GM23248 (cell line): ENCODE results near the gene NFATC2.

Experiments
- EZH2 ChIP-seq: fragments of 200-600 bp; sonication (generic); IDR thresholded peaks from 2 replicates; pipeline ENCODE4 v1.6.1; 2018; ENCODE audit warnings: antibody characterized with exemption, mild to moderate bottlenecking; ENCODE audit not compliant: insufficient read depth, poor library complexity, severe bottlenecking
- EZH2phosphoT487 ChIP-seq: fragments of 200-600 bp; sonication (generic); IDR thresholded peaks from 2 replicates; pipeline ENCODE4 v1.6.1; 2018; ENCODE audit warnings: antibody characterized with exemption, moderate library complexity, mild to moderate bottlenecking, low read depth; ENCODE audit not compliant: insufficient read depth

- TF ChIP-seq EZH2: no peak
- no peak for TF ChIP-seq EZH2phosphoT487
Observed at GRCh38 chr20:51526106-51526470, 16.4 kb downstream of the NFATC2 start.
